ENCODE measurements around the gene NUDT16. TPM values are rescaled to one million over a fixed set of nuclear protein-coding genes. Genes with fewer than 3 reads are reported as not detected.

The NUDT16 gene
- total RNA-seq, 2 experiments from 2014 or later, result 5.1 to 5.5 TPM

GRCh38 chr3:131349454-131349853 lies 32.1 kb upstream of the NUDT16 start:
- no peak for TF ChIP-seq CTCF (IDR thresholded peaks at IDR 0.05)
- CTCF ChIA-PET, result interaction anchor here (0.7 to 0.9 kb wide), 2 partner anchors 10 to 680 kb away, joined by 3 read pairs; no protein-coding TSS in a partner anchor
- Mint-ChIP-seq H3K36me3 (ENCODE audit: low read depth) (no peaks in the 10 kb centered on the region), H3K9me3 (no peaks in the 10 kb centered on the region), H3K27ac (no peak overlapping the region), H3K27me3 (peaks cover 3% of the 10 kb centered on the region), H3K4me1 (ENCODE audit: low read depth) (no peaks in the 10 kb centered on the region), H3K4me3 (no peak overlapping the region)
- DNase-seq (no peak), ATAC-seq (no peak)
- POLR2A ChIA-PET, result no interaction called here
- intact Hi-C loops (cut with micrococcal nuclease), result no loop called here

GRCh38 chr3:131349946-131350347 lies 31.6 kb upstream of the NUDT16 start:
- no peak for TF ChIP-seq CTCF (IDR thresholded peaks at IDR 0.05)

DNA sequence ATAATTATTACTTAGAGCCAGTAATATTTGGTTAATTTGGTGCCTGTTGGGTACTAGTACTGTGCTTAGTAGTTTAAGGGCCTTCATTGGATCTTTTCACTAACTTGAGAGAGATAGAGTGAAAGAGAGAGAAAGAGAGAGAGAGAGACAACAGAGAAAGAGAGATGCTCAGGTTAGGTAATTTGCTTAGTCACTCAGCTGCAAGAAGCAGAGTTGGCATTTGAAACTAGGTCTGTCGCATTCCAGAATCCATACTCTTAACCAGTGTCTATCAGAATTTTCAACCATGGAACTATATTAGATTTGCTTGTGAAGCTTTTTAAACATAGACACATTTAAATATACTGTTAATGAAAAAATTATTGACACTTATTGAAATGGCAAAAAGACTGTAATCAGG lies 31.1 kb upstream of the NUDT16 start:
- no peak overlapping the region for H3K4me3 Mint-ChIP-seq
- ChIA-PET CTCF (interaction anchor here (1.0 kb wide), 1 partner anchor 10 kb away, joined by 3 read pairs; no protein-coding TSS in a partner anchor), POLR2A (no interaction called here)
- DNase-seq, result no peak
- TF ChIP-seq CTCF (IDR thresholded peaks at IDR 0.05), result no peak
- H3K9me3 Mint-ChIP-seq, result no peaks in the 10 kb centered on the region
- H3K27ac Mint-ChIP-seq, result no peak overlapping the region
- H3K36me3 Mint-ChIP-seq (ENCODE audit: low read depth), result no peaks in the 10 kb centered on the region
- H3K4me1 Mint-ChIP-seq (ENCODE audit: low read depth), result no peaks in the 10 kb centered on the region
- no peak for ATAC-seq
- intact Hi-C loops (cut with micrococcal nuclease), result no loop called here
- H3K27me3 Mint-ChIP-seq, result peaks cover 2% of the 10 kb centered on the region

More at GRCh38 chr3:131349946-131350347, 31.6 kb upstream of the NUDT16 start:
- intact Hi-C loops (cut with micrococcal nuclease), result no loop called here
- H3K4me3 Mint-ChIP-seq, result no peak overlapping the region
- H3K9me3 Mint-ChIP-seq, result no peaks in the 10 kb centered on the region
- H3K27me3 Mint-ChIP-seq, result peaks cover 3% of the 10 kb centered on the region
- no peaks in the 10 kb centered on the region for H3K4me1 Mint-ChIP-seq (ENCODE audit: low read depth)
- H3K27ac Mint-ChIP-seq, result no peak overlapping the region
- ChIA-PET POLR2A (no interaction called here), CTCF (interaction anchor here (0.7 to 0.9 kb wide), 2 partner anchors 10 to 680 kb away, joined by 3 read pairs; no protein-coding TSS in a partner anchor)
- DNase-seq (no peak), ATAC-seq (no peak)
- no peaks in the 10 kb centered on the region for H3K36me3 Mint-ChIP-seq (ENCODE audit: low read depth)

DNA sequence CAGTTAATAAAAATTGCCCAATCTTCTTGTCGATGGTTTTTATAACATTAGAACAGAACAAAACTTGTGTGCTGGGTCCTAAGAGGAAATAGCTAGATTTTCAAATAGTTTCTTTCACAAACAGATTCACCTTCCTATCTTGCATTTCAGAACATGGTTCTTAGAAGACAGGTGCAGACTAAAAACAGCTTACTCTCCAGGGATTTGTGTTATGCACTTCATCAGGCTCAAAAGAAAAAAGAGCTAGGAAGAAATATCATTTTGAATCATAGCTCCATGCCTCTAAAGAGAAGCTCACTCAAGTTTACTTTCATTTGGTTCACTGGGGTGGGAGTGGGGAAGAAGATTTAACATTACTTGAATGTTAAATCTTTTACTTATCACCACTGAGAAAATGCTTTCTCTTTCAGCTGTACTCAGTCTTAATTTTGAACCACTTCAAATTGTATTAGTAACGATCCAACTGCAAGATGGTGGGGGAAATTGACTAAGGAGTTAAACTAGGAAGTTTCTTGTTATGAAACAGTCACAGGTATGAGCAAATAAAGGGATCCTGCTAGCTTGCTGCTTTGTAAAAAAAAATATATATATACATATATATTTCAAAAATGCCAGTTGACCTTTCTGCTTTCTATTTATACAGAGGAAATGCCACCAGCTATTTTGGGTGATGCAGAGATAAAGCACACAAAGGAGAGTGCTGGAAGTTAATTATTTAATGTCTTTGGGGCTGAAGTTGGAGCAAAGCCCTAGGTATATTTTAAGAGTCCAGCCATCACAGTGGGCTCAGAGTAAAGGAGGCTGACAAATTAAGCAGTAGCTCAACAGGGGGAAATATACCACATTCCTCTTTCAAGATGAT lies 28.3 kb upstream of the NUDT16 start:
- H3K36me3 Mint-ChIP-seq (ENCODE audit: low read depth), result no peaks in the 10 kb centered on the region
- H3K27ac Mint-ChIP-seq, result no peak overlapping the region
- ChIA-PET POLR2A (no interaction called here), CTCF (interaction anchor here (1.6 kb wide), 1 partner anchor 321 kb away, joined by 3 read pairs; no protein-coding TSS in a partner anchor)
- H3K9me3 Mint-ChIP-seq, result no peaks in the 10 kb centered on the region
- no peak for TF ChIP-seq CTCF (IDR thresholded peaks at IDR 0.05)
- DNase-seq (no peak), ATAC-seq (no peak)
- H3K4me1 Mint-ChIP-seq (ENCODE audit: low read depth), result no peaks in the 10 kb centered on the region
- intact Hi-C loops (cut with micrococcal nuclease), result no loop called here
- no peak overlapping the region for H3K4me3 Mint-ChIP-seq
- H3K27me3 Mint-ChIP-seq, result peaks cover 4% of the 10 kb centered on the region

DNA sequence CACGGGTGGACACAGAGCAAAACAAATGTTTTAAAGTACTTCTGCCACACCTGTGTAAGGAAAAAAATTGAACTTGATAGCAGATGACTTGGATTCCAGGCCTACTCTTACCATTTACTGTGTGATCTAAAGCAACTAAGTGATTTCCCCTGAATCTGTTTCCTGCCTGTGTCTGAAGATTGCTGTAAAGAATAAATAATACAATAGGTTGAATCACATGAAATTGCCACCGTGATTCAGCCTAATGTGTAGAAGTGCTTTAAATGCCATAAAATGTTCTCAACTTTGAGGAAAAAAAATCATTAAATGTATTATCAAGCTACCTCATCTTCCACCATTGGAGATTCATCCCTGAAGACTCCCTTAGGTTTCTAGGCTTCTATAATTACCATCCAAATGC lies 27.6 kb upstream of the NUDT16 start:
- Mint-ChIP-seq H3K9me3 (no peaks in the 10 kb centered on the region), H3K4me3 (no peak overlapping the region), H3K36me3 (ENCODE audit: low read depth) (no peaks in the 10 kb centered on the region), H3K27me3 (peaks cover 4% of the 10 kb centered on the region), H3K4me1 (ENCODE audit: low read depth) (no peaks in the 10 kb centered on the region), H3K27ac (no peak overlapping the region)
- ChIA-PET CTCF (interaction anchor here (1.6 kb wide), 1 partner anchor 321 kb away, joined by 3 read pairs; no protein-coding TSS in a partner anchor), POLR2A (interaction anchor here (0.6 kb wide), 1 partner anchor 119 kb away, joined by 3 read pairs; no protein-coding TSS in a partner anchor)
- no peak for TF ChIP-seq CTCF (IDR thresholded peaks at IDR 0.05)
- DNase-seq (no peak), ATAC-seq (no peak)
- intact Hi-C loops (cut with micrococcal nuclease), result no loop called here

Data from activated CD8-positive, alpha-beta T cell treated with anti-CD3 and anti-CD28 coated beads for 36 hours (primary cell).